Central memory CD8-positive, alpha-beta T cell (primary cell): ENCODE data around the gene KCTD18.

Source experiments
- ATAC-seq: fragments of 150-1000 bp; cut with Tn5 transposase; replicated peaks from 2 replicates; pipeline ENCODE4 v1.10.0; 2022; ENCODE audit warnings: mild to moderate bottlenecking, moderate FRiP score, moderate number of reproducible peaks; ENCODE audit not compliant: poor library complexity, severe bottlenecking; ENCODE audit errors: extremely low read depth
- DNase-seq, 2 donors: peaks; one replicate each; pipeline ENCODE4 v3.0.0; 2021; ENCODE audit warnings: low spot score in 2 of 2
- H3K27ac Mint-ChIP-seq: one replicate; pipeline ENCODE4 v1.8.0; 2022; ENCODE audit warnings: low read depth, mild to moderate bottlenecking, moderate library complexity, mixed read lengths
- H3K27me3 Mint-ChIP-seq: one replicate; pipeline ENCODE4 v1.8.0; 2022; ENCODE audit warnings: mixed read lengths
- H3K36me3 Mint-ChIP-seq: one replicate; pipeline ENCODE4 v1.8.0; 2022; ENCODE audit warnings: mild to moderate bottlenecking, moderate library complexity, mixed read lengths; ENCODE audit not compliant: insufficient read depth
- H3K4me1 Mint-ChIP-seq: one replicate; pipeline ENCODE4 v1.8.0; 2022; ENCODE audit warnings: mixed read lengths
- H3K4me3 Mint-ChIP-seq: one replicate; pipeline ENCODE4 v1.8.0; 2022; ENCODE audit warnings: mild to moderate bottlenecking, moderate library complexity, mixed read lengths
- H3K9me3 Mint-ChIP-seq: one replicate; pipeline ENCODE4 v1.8.0; 2022; ENCODE audit warnings: mixed read lengths

Gene KCTD18

DNA sequence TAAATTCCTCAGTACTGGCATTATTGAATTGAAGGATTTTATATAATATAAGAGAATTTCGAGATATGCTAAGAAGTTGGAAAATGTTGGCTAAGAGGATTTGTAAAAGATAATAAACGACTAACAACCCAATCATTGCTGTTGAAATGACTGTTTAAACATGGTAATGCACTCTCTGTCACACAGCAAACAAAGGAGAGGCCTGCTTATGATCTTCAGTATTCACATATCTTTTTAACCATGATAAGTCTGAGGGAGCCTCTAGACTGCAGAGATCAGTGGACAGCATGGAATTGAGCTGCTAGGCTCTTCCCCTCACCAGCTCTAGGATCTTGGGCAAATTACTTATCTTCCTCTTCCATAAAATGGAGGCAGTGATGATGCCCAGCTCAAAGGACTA lies 2.7 kb downstream of the KCTD18 start:
- H3K27me3 Mint-ChIP-seq = no peaks in the 10 kb centered on the region
- no peak overlapping the region for H3K27ac Mint-ChIP-seq
- no peak overlapping the region for H3K4me3 Mint-ChIP-seq
- peaks cover 23% of the 10 kb centered on the region for H3K36me3 Mint-ChIP-seq
- H3K4me1 Mint-ChIP-seq = peaks cover 21% of the 10 kb centered on the region
- ATAC-seq = no peak
- no peaks in the 10 kb centered on the region for H3K9me3 Mint-ChIP-seq
- no peak for DNase-seq

DNA sequence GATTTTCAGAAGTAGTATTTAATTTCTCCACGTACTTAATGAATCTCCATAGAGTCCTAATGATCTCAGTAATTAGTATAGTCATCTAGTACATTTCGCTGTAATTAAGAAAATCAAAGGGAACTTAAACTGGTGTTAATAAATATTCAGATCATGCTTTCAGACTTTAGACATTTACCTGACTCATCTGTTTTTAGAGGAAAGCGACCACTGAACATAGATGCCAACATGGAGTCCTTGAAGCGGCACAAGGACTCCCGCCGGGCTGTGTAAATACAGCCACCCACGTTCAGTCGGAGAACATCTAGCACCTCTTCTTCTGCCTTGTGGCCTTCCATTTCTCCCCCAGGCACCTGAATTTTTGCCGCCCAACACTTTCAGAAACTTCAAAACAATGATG lies 3.2 kb downstream of the KCTD18 start:
- Mint-ChIP-seq H3K9me3 (no peaks in the 10 kb centered on the region), H3K36me3 (peaks cover 23% of the 10 kb centered on the region), H3K27ac (no peak overlapping the region), H3K27me3 (no peaks in the 10 kb centered on the region), H3K4me3 (no peak overlapping the region), H3K4me1 (peaks cover 23% of the 10 kb centered on the region)
- ATAC-seq (no peak), DNase-seq (no peak)

GRCh38 chr2:200502196-200502595 lies 7.7 kb downstream of the KCTD18 start:
- H3K9me3 Mint-ChIP-seq = no peaks in the 10 kb centered on the region
- ATAC-seq = no peak
- H3K27ac Mint-ChIP-seq = no peak overlapping the region
- peaks cover 34% of the 10 kb centered on the region for H3K36me3 Mint-ChIP-seq
- H3K4me1 Mint-ChIP-seq = peaks cover 18% of the 10 kb centered on the region
- DNase-seq = no peak
- H3K4me3 Mint-ChIP-seq = no peak overlapping the region
- H3K27me3 Mint-ChIP-seq = no peaks in the 10 kb centered on the region

DNA sequence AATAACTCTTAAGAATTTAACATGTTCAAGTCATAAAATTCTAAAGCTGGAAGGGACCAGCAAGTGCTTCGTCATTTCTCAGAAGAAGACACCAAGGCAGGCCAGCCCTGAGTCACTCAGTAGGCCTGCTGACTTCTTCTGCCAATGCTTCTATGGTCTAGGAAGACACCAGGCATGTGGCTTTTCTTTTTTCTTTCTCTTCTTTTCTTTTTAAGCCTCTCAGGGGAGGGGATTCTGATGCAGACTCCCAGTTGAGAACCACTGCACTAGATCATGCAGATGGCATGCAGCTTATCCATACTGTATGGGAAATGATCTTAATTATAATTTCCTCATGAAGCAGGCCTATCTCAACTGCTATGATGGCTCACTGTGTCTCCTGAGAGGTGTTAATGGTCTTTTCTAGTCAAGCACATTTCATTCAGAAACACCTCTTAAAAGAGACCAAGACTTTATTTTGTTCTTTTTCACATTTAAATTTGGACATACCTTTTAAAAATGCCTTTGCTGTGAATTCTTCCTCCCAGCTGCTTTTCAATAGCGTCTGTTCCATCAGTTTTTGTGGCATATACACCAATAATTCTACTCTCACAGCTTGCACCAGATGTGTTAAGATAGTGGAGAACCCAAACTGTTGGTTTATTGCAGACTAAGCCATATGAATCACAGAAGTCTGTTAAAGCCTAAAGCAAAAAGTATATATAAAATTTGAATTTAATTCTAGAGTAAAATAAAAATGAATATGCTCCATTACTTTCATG lies 11.3 kb downstream of the KCTD18 start:
- H3K27me3 Mint-ChIP-seq = no peaks in the 10 kb centered on the region
- H3K9me3 Mint-ChIP-seq = no peaks in the 10 kb centered on the region
- DNase-seq (no peak), ATAC-seq (no peak)
- peaks cover 40% of the 10 kb centered on the region for H3K36me3 Mint-ChIP-seq
- peaks cover 11% of the 10 kb centered on the region for H3K4me1 Mint-ChIP-seq
- H3K27ac Mint-ChIP-seq = no peak overlapping the region
- H3K4me3 Mint-ChIP-seq = no peak overlapping the region

DNA sequence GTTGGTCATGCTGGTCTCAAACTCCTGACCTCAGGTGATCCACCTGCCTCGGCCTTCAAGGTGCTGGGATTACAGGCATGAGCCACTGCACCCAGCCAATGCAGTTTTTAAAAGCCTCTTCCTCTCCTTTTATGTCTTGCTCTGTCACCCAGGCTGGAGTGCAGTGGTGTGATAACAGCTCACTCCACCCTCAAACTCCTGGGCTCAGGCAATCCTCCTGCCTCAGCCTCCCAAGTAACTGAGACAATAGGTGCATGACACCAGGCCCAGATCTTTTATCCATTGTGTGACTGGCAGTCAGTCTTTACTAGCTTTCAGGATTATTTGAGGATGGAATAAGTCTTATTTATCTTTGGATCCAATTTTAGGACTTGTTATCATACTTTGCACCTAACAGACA lies 13.2 kb downstream of the KCTD18 start:
- Mint-ChIP-seq H3K9me3 (no peaks in the 10 kb centered on the region), H3K27ac (no peak overlapping the region), H3K27me3 (no peaks in the 10 kb centered on the region), H3K36me3 (peaks cover 36% of the 10 kb centered on the region), H3K4me3 (no peak overlapping the region), H3K4me1 (peaks cover 6% of the 10 kb centered on the region)
- DNase-seq = no peak
- no peak for ATAC-seq

DNA sequence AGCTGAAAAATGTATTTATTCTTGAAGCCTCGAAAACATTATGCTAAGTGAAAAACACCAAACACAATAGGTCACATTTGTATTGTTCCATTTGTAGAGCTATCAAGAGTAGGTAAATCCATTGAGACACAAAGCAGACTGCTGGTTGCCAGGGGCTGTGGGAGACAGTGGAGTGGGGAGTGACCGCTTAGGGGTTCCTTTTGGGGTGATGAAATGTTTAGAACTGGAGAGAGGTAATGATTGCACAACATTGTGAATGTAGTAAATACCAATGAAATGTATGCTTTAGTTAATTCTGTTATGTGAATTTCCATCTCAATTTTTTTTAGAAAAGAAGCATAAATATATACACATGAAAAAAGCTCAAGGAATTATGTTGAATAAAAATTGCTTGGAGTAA lies 15.8 kb downstream of the KCTD18 start:
- DNase-seq (no peak), ATAC-seq (no peak)
- H3K27ac Mint-ChIP-seq = peak overlapping the region; percentile 33
- no peaks in the 10 kb centered on the region for H3K9me3 Mint-ChIP-seq
- no peak overlapping the region for H3K4me3 Mint-ChIP-seq
- peaks cover 1% of the 10 kb centered on the region for H3K4me1 Mint-ChIP-seq
- H3K27me3 Mint-ChIP-seq = no peaks in the 10 kb centered on the region
- H3K36me3 Mint-ChIP-seq = peaks cover 47% of the 10 kb centered on the region

DNA sequence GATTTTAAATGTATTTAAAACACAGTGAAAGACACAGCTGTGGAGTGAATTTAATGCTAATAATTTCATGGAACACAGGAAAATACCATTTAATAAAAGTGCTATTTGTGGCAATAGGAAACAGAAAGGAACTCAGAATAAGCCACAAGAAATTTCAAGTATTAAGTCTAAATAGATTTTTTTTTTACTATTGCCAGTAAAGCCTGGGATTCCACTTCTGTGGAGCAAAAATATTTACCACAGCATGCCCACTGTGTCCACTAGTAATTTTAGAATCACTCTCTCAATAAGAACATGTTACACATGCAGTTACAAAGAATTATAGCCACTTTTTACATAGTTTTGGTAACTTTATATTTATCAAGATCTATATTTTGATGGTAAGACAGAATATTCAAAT lies 17.2 kb downstream of the KCTD18 start:
- Mint-ChIP-seq H3K9me3 (no peaks in the 10 kb centered on the region), H3K4me3 (no peak overlapping the region), H3K27ac (no peak overlapping the region), H3K36me3 (peaks cover 40% of the 10 kb centered on the region), H3K4me1 (no peaks in the 10 kb centered on the region), H3K27me3 (no peaks in the 10 kb centered on the region)
- no peak for ATAC-seq
- DNase-seq = no peak

- ATAC-seq = no peak
- no peak overlapping the region for H3K4me3 Mint-ChIP-seq
- no peak for DNase-seq
- H3K4me1 Mint-ChIP-seq = no peaks in the 10 kb centered on the region
- H3K36me3 Mint-ChIP-seq = peaks cover 25% of the 10 kb centered on the region
- H3K27ac Mint-ChIP-seq = no peak overlapping the region
- no peaks in the 10 kb centered on the region for H3K9me3 Mint-ChIP-seq
- H3K27me3 Mint-ChIP-seq = no peaks in the 10 kb centered on the region
Measured at GRCh38 chr2:200490001-200490400, 19.9 kb downstream of the KCTD18 start.

DNA sequence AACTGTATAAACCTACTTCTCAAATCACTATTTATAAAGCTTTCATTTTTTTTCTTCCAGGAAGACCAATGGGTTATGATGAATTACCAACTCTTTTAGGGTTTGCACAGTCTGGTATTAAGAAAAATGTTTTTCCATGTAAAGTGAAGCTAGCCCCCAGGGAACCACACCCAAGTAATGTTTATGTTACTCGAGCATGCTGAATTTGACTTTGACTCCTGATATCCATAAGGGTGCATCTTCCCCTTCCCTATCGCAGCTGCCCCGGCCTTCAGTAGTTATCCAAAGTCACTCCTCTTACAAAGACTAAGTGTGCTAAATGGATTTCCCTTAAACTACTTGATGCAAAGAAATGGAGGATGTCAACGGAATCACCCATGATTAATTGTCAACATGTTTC lies 21.7 kb downstream of the KCTD18 start:
- no peak for DNase-seq
- H3K9me3 Mint-ChIP-seq = no peaks in the 10 kb centered on the region
- H3K27ac Mint-ChIP-seq = no peak overlapping the region
- peaks cover 22% of the 10 kb centered on the region for H3K36me3 Mint-ChIP-seq
- no peak overlapping the region for H3K4me3 Mint-ChIP-seq
- no peaks in the 10 kb centered on the region for H3K4me1 Mint-ChIP-seq
- no peak for ATAC-seq
- H3K27me3 Mint-ChIP-seq = no peaks in the 10 kb centered on the region

DNA sequence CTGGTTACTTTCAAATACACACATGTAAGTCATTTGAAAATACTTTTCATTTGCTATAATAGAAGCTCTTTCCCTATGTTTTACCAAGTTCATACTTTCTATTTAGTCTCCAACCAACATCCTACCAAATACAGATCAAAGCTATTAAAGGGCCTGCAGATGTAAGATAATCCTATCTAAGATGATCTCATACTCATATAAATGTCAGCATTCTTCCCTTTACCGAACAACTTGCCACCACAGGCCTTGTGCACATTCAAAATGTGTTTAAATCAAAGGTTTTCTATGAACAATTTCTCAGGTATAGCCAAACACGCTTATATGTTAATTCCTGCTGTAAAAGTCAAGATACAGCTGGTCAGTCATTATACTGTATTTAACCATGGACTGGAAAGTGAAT lies 23.3 kb downstream of the KCTD18 start:
- ATAC-seq = no peak
- H3K27me3 Mint-ChIP-seq = no peaks in the 10 kb centered on the region

DNA sequence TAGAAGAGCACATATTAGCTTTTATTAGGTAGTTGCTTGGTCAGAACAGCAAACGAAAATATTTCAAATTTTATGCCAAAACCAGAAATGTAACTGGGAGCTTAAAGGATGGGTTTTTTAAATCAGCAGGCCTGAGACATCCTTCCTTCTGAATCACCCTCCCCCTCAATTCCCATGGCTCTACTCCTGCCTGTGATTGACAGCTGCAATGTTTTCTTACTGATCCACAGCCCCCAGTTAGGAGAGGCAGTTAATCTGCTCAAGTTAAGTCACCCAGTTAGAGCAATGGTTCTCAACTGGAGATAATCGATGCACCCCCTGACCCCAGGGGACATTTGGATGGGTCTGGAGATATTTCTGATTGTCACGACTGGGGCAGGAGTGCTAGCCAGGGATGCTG lies 24.9 kb downstream of the KCTD18 start:
- DNase-seq (no peak), ATAC-seq (no peak)
- no peak overlapping the region for H3K4me3 Mint-ChIP-seq
- no peak overlapping the region for H3K27ac Mint-ChIP-seq
- H3K36me3 Mint-ChIP-seq = peaks cover 8% of the 10 kb centered on the region
- H3K9me3 Mint-ChIP-seq = no peaks in the 10 kb centered on the region
- no peaks in the 10 kb centered on the region for H3K27me3 Mint-ChIP-seq
- H3K4me1 Mint-ChIP-seq = no peaks in the 10 kb centered on the region

More for the DNA sequence above, 23.3 kb downstream of the KCTD18 start:
- no peak for DNase-seq
- Mint-ChIP-seq H3K27ac (no peak overlapping the region), H3K4me1 (no peaks in the 10 kb centered on the region), H3K9me3 (no peaks in the 10 kb centered on the region), H3K4me3 (no peak overlapping the region), H3K36me3 (peaks cover 16% of the 10 kb centered on the region)

DNA sequence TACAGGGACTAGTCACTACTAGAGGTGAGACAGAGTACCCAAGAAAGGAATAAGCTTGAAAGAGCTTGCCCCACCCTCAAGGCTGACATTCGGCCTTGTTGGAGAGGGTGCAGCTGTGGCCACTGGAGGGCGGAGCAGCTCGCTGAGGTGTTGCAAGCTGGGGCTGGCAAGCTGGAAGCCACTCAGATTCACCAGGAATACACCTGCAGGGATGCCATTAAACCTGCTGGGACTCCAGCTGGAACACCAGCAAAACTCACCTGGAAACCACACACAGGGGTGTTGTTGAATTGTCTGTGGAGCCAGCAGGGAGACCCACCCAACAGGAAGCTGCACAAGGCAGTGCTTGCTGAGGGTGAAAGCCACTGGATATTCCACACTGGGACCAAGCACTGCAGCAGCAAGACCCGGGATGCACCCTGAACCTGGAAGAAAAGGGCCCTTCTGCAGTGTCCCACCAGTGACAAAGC lies 26.1 kb downstream of the KCTD18 start:
- no peak for DNase-seq
- peaks cover 4% of the 10 kb centered on the region for H3K36me3 Mint-ChIP-seq
- H3K4me1 Mint-ChIP-seq = no peaks in the 10 kb centered on the region

GRCh38 chr2:200482194-200482593 lies 27.7 kb downstream of the KCTD18 start:
- no peak for DNase-seq
- no peak for ATAC-seq
- H3K27ac Mint-ChIP-seq = no peak overlapping the region

More for the DNA sequence above, 26.1 kb downstream of the KCTD18 start:
- H3K27ac Mint-ChIP-seq = no peak overlapping the region
- no peaks in the 10 kb centered on the region for H3K27me3 Mint-ChIP-seq
- no peak overlapping the region for H3K4me3 Mint-ChIP-seq
- no peak for ATAC-seq
- no peaks in the 10 kb centered on the region for H3K9me3 Mint-ChIP-seq

More at GRCh38 chr2:200482194-200482593, 27.7 kb downstream of the KCTD18 start:
- H3K4me1 Mint-ChIP-seq = no peaks in the 10 kb centered on the region
- H3K4me3 Mint-ChIP-seq = no peak overlapping the region
- no peaks in the 10 kb centered on the region for H3K27me3 Mint-ChIP-seq
- H3K9me3 Mint-ChIP-seq = no peaks in the 10 kb centered on the region
- H3K36me3 Mint-ChIP-seq = peaks cover 4% of the 10 kb centered on the region
